SW480 (cell line): Measurements from ENCODE around the gene CUEDC2.

Experiments
- DNase-seq: peaks from one replicate; pipeline ENCODE4 v3.0.0-alpha.2; 2016; ENCODE audit warnings: low spot score

Gene CUEDC2

GRCh38 chr10:102409604-102410428 lies 22.6 kb downstream of the CUEDC2 start:
- no peak for DNase-seq

GRCh38 chr10:102408728-102409603 lies 23.4 kb downstream of the CUEDC2 start:
- peak; percentile 25 for DNase-seq

- no peak for DNase-seq
Observed at GRCh38 chr10:102408131-102408727, 24.1 kb downstream of the CUEDC2 start.

- DNase-seq: no peak
Observed at GRCh38 chr10:102407425-102408130, 24.8 kb downstream of the CUEDC2 start.

- DNase-seq: no peak
Observed at GRCh38 chr10:102406815-102407214, 25.6 kb downstream of the CUEDC2 start.

GRCh38 chr10:102405632-102406031 lies 26.7 kb downstream of the CUEDC2 start:
- DNase-seq: no peak

- DNase-seq: no peak
Observed at GRCh38 chr10:102405108-102405571, 27.2 kb downstream of the CUEDC2 start.

- no peak for DNase-seq
Observed at GRCh38 chr10:102404361-102405107, 27.8 kb downstream of the CUEDC2 start.

GRCh38 chr10:102403115-102403514 lies 29.3 kb downstream of the CUEDC2 start:
- no peak for DNase-seq

- no peak for DNase-seq
Observed at GRCh38 chr10:102402512-102402896, 29.9 kb downstream of the CUEDC2 start.

- DNase-seq: no peak
Observed at GRCh38 chr10:102401735-102402511, 30.5 kb downstream of the CUEDC2 start.

- DNase-seq: no peak
Observed at GRCh38 chr10:102401342-102401654, 31.1 kb downstream of the CUEDC2 start.

GRCh38 chr10:102400598-102401341 lies 31.6 kb downstream of the CUEDC2 start:
- DNase-seq: no peak

GRCh38 chr10:102400076-102400475 lies 32.3 kb downstream of the CUEDC2 start:
- DNase-seq: no peak

GRCh38 chr10:102399217-102400021 lies 33.0 kb downstream of the CUEDC2 start:
- DNase-seq: peak; percentile 79

- DNase-seq: no peak
Observed at GRCh38 chr10:102398172-102399020, 34.0 kb downstream of the CUEDC2 start.

- no peak for DNase-seq
Observed at GRCh38 chr10:102397222-102398171, 34.9 kb downstream of the CUEDC2 start.
